ENCODE measurements around the gene PPP1R15B. TPM values are rescaled to one million over a fixed set of nuclear protein-coding genes. Genes with fewer than 3 reads are reported as not detected.

Gene PPP1R15B
- total and polyA plus RNA-seq, 10 of the 15 experiments (the other 5 are each of a cell fraction or from before 2014, with no cell fraction given) = 13.9 to 38.1 (median 26.5) TPM

DNA sequence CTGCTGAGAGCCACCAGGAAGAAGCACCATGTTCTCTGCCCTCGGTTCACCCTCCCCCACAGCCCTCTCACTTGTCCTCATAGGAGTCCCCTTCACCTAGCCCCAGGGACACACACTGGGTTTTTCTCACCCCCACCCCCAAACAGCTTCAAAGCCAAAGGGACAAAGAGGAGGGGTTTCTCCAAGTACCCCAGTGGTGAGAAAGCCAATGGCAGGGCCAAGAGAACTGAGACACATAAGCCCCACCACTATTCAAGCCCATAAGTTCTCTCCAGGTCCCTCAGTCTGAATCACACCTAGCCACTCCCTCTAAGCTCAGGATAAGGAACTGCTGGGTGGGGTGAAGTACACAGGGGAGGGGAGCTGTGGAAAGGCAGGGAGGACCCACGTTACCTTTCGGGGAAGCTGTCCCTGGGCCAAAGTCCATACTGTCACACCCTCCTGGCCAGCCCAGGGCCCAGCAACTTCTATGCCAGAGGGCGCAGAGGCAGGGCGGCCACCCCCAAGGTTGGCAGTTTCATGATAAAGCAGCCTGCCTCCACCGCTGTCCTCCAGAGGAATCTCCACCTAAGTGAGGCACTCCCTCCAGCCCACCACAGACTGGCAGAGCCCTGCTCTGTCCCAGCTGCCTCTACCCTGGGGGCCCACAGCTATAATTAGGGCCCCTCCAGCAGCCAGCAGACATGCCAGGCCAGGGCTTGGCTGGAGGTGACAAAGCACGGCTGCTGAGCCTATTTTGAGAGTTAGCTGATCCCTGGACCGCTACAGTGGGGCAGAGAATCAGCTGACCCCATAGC lies 39.0 kb upstream of the PPP1R15B start (continued):
- TF ChIP-seq, protein P1, sequence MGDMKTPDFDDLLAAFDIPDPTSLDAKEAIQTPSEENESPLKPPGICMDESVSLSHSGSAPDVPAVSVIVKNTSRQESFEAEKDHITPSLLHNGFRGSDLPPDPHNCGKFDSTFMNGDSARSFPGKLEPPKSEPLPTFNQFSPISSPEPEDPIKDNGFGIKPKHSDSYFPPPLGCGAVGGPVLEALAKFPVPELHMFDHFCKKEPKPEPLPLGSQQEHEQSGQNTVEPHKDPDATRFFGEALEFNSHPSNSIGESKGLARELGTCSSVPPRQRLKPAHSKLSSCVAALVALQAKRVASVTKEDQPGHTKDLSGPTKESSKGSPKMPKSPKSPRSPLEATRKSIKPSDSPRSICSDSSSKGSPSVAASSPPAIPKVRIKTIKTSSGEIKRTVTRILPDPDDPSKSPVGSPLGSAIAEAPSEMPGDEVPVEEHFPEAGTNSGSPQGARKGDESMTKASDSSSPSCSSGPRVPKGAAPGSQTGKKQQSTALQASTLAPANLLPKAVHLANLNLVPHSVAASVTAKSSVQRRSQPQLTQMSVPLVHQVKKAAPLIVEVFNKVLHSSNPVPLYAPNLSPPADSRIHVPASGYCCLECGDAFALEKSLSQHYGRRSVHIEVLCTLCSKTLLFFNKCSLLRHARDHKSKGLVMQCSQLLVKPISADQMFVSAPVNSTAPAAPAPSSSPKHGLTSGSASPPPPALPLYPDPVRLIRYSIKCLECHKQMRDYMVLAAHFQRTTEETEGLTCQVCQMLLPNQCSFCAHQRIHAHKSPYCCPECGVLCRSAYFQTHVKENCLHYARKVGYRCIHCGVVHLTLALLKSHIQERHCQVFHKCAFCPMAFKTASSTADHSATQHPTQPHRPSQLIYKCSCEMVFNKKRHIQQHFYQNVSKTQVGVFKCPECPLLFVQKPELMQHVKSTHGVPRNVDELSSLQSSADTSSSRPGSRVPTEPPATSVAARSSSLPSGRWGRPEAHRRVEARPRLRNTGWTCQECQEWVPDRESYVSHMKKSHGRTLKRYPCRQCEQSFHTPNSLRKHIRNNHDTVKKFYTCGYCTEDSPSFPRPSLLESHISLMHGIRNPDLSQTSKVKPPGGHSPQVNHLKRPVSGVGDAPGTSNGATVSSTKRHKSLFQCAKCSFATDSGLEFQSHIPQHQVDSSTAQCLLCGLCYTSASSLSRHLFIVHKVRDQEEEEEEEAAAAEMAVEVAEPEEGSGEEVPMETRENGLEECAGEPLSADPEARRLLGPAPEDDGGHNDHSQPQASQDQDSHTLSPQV (IDR thresholded peaks at IDR 0.05) = no peak

DNA sequence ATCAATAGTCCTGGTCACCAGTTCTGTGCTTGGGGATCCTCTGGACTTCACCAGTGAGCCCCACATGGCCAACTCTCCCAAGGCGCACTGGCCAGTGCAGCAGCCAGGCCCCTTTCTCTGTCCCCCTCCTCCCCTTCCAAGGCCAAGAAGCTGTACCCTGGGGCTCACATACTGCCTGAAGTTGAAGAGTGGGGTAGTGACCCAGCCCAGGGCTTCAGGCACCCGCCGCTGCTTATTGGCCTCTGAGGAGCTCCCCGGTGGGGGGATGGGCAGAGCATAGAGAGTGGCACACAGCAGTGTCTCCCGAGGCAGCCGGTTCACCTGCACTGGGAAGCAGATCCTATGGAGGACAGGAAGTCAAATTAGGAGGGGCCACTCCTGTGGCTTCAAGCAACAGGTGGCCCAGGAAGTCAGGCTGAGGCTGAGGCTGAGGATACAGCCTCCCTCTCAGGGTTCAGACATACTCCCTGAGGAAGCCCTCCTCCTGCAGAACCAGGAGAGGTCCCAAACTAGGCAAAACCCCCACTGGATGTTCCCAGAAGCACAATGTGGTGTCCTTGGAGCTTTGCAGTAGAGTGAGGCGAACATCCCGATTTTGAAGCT lies 38.2 kb upstream of the PPP1R15B start:
- ATAC-seq (no peak), FAIRE-seq (no peak), DNase-seq (ENCODE audit: low read depth, low spot score) (no peak)
- H4K20me1 ChIP-seq (ENCODE audit: control insufficient read depth, insufficient read depth) = no peaks in the 10 kb centered on the region
- RAD21 ChIA-PET (ENCODE audit: unreplicated experiment) = interaction anchor here (1.2 to 13.8 kb wide), 6 partner anchors 17 to 358 kb away, joined by 3 to 441 read pairs (median 10); partner anchors contain the start of gene PIK3C2B
- H3K9me3 ChIP-seq (replicated peaks; ENCODE audit: control insufficient read depth, insufficient read depth, low read length) = no peaks in the 10 kb centered on the region
- H3K4me2 ChIP-seq (ENCODE audit: control insufficient read depth, insufficient read depth) = no peak overlapping the region
- TF ChIP-seq BCL3 (IDR thresholded peaks at IDR 0.05; ENCODE audit: borderline replicate concordance, insufficient read depth, low read depth, low read length, poor library complexity, severe bottlenecking) = no peak
- no peak for TF ChIP-seq BACH1 (IDR thresholded peaks at IDR 0.05; ENCODE audit: borderline replicate concordance)
- TF ChIP-seq RAD51 (IDR thresholded peaks at IDR 0.05) = no peak
- TF ChIP-seq RFX5 (IDR thresholded peaks at IDR 0.05; ENCODE audit: low read depth, low read length) = no peak
- TF ChIP-seq FOS (IDR thresholded peaks at IDR 0.05; ENCODE audit: borderline replicate concordance, extremely low read depth, insufficient read length) = no peak
- H3K27ac ChIP-seq (ENCODE audit: control insufficient read depth, insufficient read depth) = no peak overlapping the region
- H3K27me3 ChIP-seq (replicated peaks in 1 of 2; ENCODE audit: control insufficient read depth in 2 of 2, insufficient read depth in 2 of 2, low read length in 1 of 2) = no peaks in the 10 kb centered on the region
- no peak overlapping the region for H2AFZ ChIP-seq (ENCODE audit: control insufficient read depth, low read depth, low read length)
- peaks cover 21% of the 10 kb centered on the region for H3K4me1 ChIP-seq (ENCODE audit: control insufficient read depth, insufficient read depth, low read length)
- POLR2A ChIA-PET = interaction anchor here (0.6 to 4.9 kb wide), 6 partner anchors 17 to 81 kb away, joined by 3 to 54 read pairs (median 4); partner anchors contain the start of gene PIK3C2B
- intact Hi-C loops (cut with micrococcal nuclease; ENCODE audit: unreplicated experiment) = loop anchor here (10.0 kb wide), 1 partner anchor 355 kb away; no protein-coding TSS in a partner anchor
- H3K36me3 ChIP-seq (ENCODE audit: control insufficient read depth in 2 of 2, insufficient read depth in 2 of 2, low read length in 1 of 2) = peaks cover 4 to 18% of the 10 kb centered on the region in 2 experiments; a peak in 3 of 4 replicates
- BruUV-seq (replicated peaks) = no TSS peak
- CTCF ChIA-PET = interaction anchor here (1.3 to 51.8 kb wide), 6 partner anchors 12 to 357 kb away, joined by 4 to 2021 read pairs (median 22); partner anchors contain the start of gene PIK3C2B
- no peak overlapping the region for H3K9ac ChIP-seq (ENCODE audit: control insufficient read depth, insufficient read depth, low read length)
- WGBS (ENCODE audit: insufficient coverage, insufficient replicate concordance, low lambda C conversion rate, missing lambda C conversion rate) = 79% methylated on average over 8 of the region's 8 CpGs
- in situ Hi-C loops (cut with MboI) = loop anchor here (5.0 kb wide), 1 partner anchor 53 kb away; no protein-coding TSS in a partner anchor
- SMC1A ChIA-PET (ENCODE audit: uncharacterized antibody, unreplicated experiment) = interaction anchor here (1.5 to 33.8 kb wide), 6 partner anchors 16 to 357 kb away, joined by 3 to 939 read pairs (median 18); partner anchors contain the start of gene PIK3C2B
- H3K4me3 ChIP-seq = no peak overlapping the region
- H3K79me2 ChIP-seq (ENCODE audit: control insufficient read depth, insufficient read depth, low read length) = no peaks in the 10 kb centered on the region

All from GM12878 (cell line).